GM20431 (cell line): ENCODE data around the gene AQP5.

Experiments
- in situ Hi-C: fragments of 300-500 bp; cut with MseI, MboI; formaldehyde crosslinking; loops from one replicate; pipeline ENCODE4 v1.15.0; 2020; ENCODE audit warnings: low sequenced_read_pairs; ENCODE audit not compliant: unreplicated experiment

The AQP5 gene

DNA sequence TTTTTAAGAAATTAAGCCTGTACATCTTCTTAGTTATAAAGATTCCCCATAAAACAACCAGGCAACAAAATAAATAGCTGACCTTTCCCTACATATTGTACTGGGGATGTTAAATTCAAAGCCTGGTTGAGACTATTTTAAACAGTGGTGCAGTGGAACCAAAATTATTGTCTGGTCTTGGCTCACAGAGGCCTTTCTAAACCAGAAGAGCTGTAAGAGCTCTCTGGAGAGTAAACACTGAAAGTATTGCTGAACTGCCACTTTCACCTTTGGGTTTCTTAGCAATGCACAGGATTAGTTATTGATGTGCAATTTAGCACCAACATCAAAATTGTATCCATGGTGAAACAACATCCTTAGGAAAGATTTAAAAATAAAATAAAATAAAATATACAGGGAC is 43.0 kb downstream of the AQP5 start:
- in situ Hi-C loops: no loop called here

DNA sequence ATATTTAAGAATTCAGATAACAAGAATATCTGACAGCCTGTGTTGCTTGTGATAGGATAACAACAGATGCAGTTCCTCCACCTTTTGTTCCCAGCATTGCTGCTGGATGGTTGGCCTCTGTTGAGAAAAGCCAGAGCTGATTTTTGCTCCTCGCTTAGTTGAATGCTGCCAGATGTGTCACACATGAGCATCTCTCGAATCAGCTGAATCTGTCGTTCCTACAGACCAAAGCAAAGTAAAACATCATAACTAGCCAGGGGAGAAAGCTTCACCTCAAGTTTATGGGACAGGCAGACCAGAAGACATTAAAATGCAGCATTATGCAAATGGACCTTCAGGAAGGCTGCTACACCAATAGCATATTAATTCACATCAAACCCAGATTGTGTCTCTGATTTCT is 43.5 kb downstream of the AQP5 start:
- in situ Hi-C loops: no loop called here

DNA sequence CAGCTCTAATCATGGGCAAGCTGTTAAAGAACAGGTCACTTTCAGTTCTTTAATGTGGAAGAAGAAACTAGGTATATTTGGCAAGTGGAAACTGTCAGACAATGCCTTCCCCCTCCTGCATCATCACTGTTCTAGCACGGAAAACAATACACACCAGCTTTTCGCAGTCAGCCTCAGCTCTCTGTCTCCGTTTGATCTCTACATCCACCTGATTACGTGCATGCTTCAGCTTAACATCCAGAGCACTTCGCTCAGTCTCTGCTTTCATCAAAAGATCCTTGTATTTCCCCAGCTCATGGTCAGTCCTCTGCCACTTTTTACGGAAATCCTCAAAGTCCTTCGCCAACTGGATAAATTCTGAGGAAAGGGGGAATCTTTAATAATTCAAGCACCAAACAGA is 44.6 kb downstream of the AQP5 start:
- in situ Hi-C loops: no loop called here

DNA sequence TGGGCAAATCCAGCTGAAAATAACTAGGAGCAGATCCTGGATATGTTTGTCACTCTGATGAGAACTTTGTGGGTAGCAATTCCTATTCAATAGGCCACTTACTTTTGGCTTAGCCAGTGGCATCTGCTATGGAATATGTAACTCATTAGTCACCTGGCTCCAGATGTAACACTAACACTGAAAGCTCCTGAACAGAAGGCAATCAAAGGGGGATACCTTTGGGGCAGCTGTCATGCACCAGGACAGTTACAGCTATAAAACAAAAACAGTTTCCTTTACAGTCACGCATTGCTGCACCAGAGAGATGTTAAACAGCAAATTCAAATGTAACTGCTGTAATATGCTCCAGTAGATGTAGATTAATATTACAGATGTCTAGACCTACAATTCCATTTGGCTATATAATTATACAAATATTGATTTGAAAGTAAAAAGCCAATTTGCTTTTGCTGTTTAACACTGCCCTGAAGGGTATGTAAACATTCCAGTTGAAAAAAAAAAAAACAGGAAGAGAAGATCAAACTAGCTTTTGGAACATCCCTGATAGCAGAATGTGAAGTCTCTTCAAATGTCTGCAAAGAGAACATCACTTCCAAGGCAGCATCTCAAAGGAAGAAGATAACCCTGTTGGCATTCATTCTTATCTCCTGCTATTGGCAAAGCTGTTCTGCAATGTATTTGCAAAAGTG is 45.2 kb downstream of the AQP5 start:
- in situ Hi-C loops: no loop called here

GRCh38 chr12:50013361-50014147 is 51.9 kb downstream of the AQP5 start:
- in situ Hi-C loops: no loop called here

DNA sequence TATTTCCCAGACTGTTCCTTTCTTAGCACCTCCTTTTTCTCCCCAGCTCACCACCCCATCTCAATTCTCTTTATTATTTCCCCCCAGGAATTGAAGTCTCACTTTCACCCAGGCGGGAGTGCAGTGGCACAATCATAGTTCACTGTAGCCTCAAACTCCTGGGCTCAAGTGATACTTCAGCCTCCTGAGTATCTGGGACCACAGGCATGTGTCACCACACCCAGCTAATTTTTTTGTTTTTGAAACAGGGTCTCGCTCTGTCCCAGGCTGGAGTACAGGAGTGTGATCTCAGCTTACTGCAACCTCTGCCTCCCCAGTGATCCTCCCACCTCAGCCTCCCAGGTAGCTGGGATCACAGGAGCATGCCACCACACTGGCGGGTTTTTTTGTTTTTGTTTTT is 52.7 kb downstream of the AQP5 start:
- in situ Hi-C loops: no loop called here
